Endothelial cell of umbilical vein (primary cell): Measurements from ENCODE around the gene MAPT. TPM values are rescaled to one million over a fixed set of nuclear protein-coding genes. Genes with fewer than 3 reads are reported as not detected.

Experiments used
- BruUV-seq: library from RNA; stranded (reverse); fragments of 400-500 nt; replicated peaks from 2 replicates; lab custom pipeline; 2021; lab: Mats Ljungman, UMichigan
- CTCF ChIA-PET: fragments of 300-600, 350-600 bp; sonication (Branson Sonifier 250); formaldehyde crosslinking; loops from one replicate; lab custom pipeline; 2021; ENCODE audit warnings: antibody characterized with exemption, inconsistent platforms; lab: Charles Lee
- POLR2A ChIA-PET: fragments of 300-600, 350-600 bp; sonication (Branson Sonifier 250); formaldehyde crosslinking; loops from one replicate; lab custom pipeline; 2021; ENCODE audit warnings: antibody characterized with exemption, inconsistent platforms; lab: Charles Lee
- DNase-seq: peaks from one replicate; pipeline ENCODE4 v3.0.0-alpha.2; 2011; ENCODE audit warnings: low read depth, low spot score
- FAIRE-seq: peaks from 2 replicates; lab custom pipeline; 2011; peaks lifted over from hg19 to GRCh38; lab: Jason Lieb, UNC
- H2AFZ ChIP-seq: 2 replicates; pipeline ENCODE4 v1.6.0; 2012; ENCODE audit warnings: low read depth, low read length, control low read depth, inconsistent platforms
- H3K27ac ChIP-seq: 2 replicates; pipeline ENCODE4 v1.5.1; 2011; ENCODE audit warnings: low read depth, mild to moderate bottlenecking, control low read depth, low read length, moderate library complexity; ENCODE audit not compliant: insufficient read depth
- H3K27me3 ChIP-seq, 2 experiments: 2 replicates each; pipeline versions ENCODE4 v1.6.0 to v1.6.1; 2011; ENCODE audit warnings: low read length in 2 of 2, mixed read lengths in 1 of 2; ENCODE audit not compliant: control insufficient read depth in 2 of 2, insufficient read depth in 2 of 2
- H3K36me3 ChIP-seq, 2 experiments: 2 replicates in 1 of 2; 3 replicates in 1 of 2; pipeline ENCODE4 v1.5.1; 2011; ENCODE audit warnings: low read length in 2 of 2, mild to moderate bottlenecking in 1 of 2, moderate library complexity in 1 of 2; ENCODE audit not compliant: control insufficient read depth in 2 of 2, insufficient read depth in 2 of 2; ENCODE audit errors: extremely low read depth in 1 of 2
- H3K4me1 ChIP-seq: 3 replicates; pipeline ENCODE4 v1.5.1; 2011; ENCODE audit warnings: mild to moderate bottlenecking, low read length; ENCODE audit not compliant: control insufficient read depth, insufficient read depth; ENCODE audit errors: extremely low read depth
- H3K4me2 ChIP-seq: 2 replicates; pipeline ENCODE4 v1.6.1; 2011; ENCODE audit warnings: low read length, control low read depth, mixed read lengths; ENCODE audit not compliant: insufficient read depth
- H3K4me3 ChIP-seq, 3 experiments: fragments of 200-600 bp in 1 of 3; sonication (generic), shearing (Covaris generic) in 1 of 3; replicated peaks in 1 of 3; 2 replicates each; pipeline ENCODE4 v1.5.1; 2011 to 2016; ENCODE audit warnings: control low read depth in 3 of 3, low read length in 3 of 3, mild to moderate bottlenecking in 2 of 3, inconsistent platforms in 1 of 3, low read depth in 1 of 3, moderate library complexity in 1 of 3; ENCODE audit not compliant: insufficient read depth in 1 of 3
- H3K79me2 ChIP-seq: 2 replicates; pipeline ENCODE4 v1.6.0; 2012; ENCODE audit warnings: low read length, inconsistent platforms; ENCODE audit not compliant: control insufficient read depth, insufficient read depth
- H3K9ac ChIP-seq: replicated peaks from 2 replicates; pipeline ENCODE3; 2011; ENCODE audit warnings: low read length, control low read depth; ENCODE audit not compliant: insufficient read depth; ENCODE audit errors: extremely low read depth
- H3K9me1 ChIP-seq: replicated peaks from 3 replicates; pipeline ENCODE4 v1.6.0; 2011; ENCODE audit warnings: mild to moderate bottlenecking, low read length; ENCODE audit not compliant: control insufficient read depth, insufficient read depth; ENCODE audit errors: extremely low read depth
- H3K9me3 ChIP-seq: replicated peaks from 2 replicates; pipeline ENCODE4 v1.5.1; 2012; ENCODE audit warnings: low read length, inconsistent platforms; ENCODE audit not compliant: control insufficient read depth, insufficient read depth
- H4K20me1 ChIP-seq: replicated peaks from 2 replicates; pipeline ENCODE3; 2011; ENCODE audit warnings: mild to moderate bottlenecking, low read length; ENCODE audit not compliant: control insufficient read depth, insufficient read depth; ENCODE audit errors: extremely low read depth
- EZH2 ChIP-seq: IDR thresholded peaks from 2 replicates; pipeline ENCODE4 v1.6.1; 2012; ENCODE audit warnings: borderline replicate concordance, low read depth, mild to moderate bottlenecking, moderate library complexity, low read length, inconsistent platforms; ENCODE audit not compliant: severe bottlenecking
- FOS ChIP-seq: IDR thresholded peaks from 2 replicates; pipeline ENCODE4 v1.6.1; 2011; ENCODE audit warnings: mild to moderate bottlenecking, low read length, moderate library complexity, borderline replicate concordance; ENCODE audit not compliant: insufficient read depth
- GATA2 ChIP-seq: IDR thresholded peaks from 2 replicates; pipeline ENCODE4 v1.7.0; 2011; ENCODE audit warnings: low read depth, mild to moderate bottlenecking, moderate library complexity, mixed read lengths, low read length; ENCODE audit not compliant: insufficient read length, insufficient read depth
- JUN ChIP-seq: IDR thresholded peaks from 2 replicates; pipeline ENCODE4 v1.6.1; 2011; ENCODE audit warnings: borderline replicate concordance, low read depth; ENCODE audit not compliant: insufficient read length, insufficient read depth
- MYC ChIP-seq: IDR thresholded peaks from one replicate; pipeline ENCODE4 v1.6.1; 2011; ENCODE audit warnings: mild to moderate bottlenecking, low read depth, low read length
- POLR2A ChIP-seq: IDR thresholded peaks from 2 replicates; pipeline ENCODE4 v1.6.1; 2012; ENCODE audit warnings: low read depth, mild to moderate bottlenecking, control low read depth, low read length
- POLR2AphosphoS5 ChIP-seq: IDR thresholded peaks from 2 replicates; pipeline ENCODE4 v1.6.1; 2012; ENCODE audit warnings: low read depth, mild to moderate bottlenecking, control low read depth, low read length, moderate library complexity; ENCODE audit not compliant: insufficient read depth
- dilution Hi-C: fragments of 300-500 bp; cut with MboI; formaldehyde crosslinking; loops from one replicate; pipeline ENCODE4 v1.15.0; 2019; ENCODE audit warnings: low sequenced_read_pairs; ENCODE audit not compliant: extremely low pct_ligation_motif_present
- intact Hi-C: fragments of 100-400 bp; cut with micrococcal nuclease; formaldehyde crosslinking; loops from one replicate; pipeline ENCODE4 v1.10.0; 2022
- polyA plus RNA-seq, 4 experiments: library from polyadenylated mRNA; depleted of rRNA in 3 of 4; stranded (reverse) in 3 of 4; unstranded in 1 of 4; fragments of >200 nt; gene quantifications; 2 replicates each; pipeline versions ENCODE4 v1.2.1 to v1.2.3, GENCODE V29; 2011 to 2012; ENCODE audit warnings: missing spikeins in 1 of 4
- total RNA-seq: library from RNA; stranded (reverse); gene quantifications from 2 replicates; pipeline ENCODE4 v1.2.3, GENCODE V29; 2021
- TF ChIP-seq, protein P1 (sequence below): IDR thresholded peaks from 2 replicates; pipeline ENCODE4 v1.6.1; 2011; ENCODE audit not compliant: insufficient read depth, insufficient read length
- TF ChIP-seq, protein P2 (sequence below), 2 donors: IDR thresholded peaks; 1 replicate in 1 of 2; 2 replicates in 1 of 2; pipeline ENCODE4 v1.5.1; 2011; ENCODE audit warnings: low read length in 2 of 2, mild to moderate bottlenecking in 2 of 2, moderate library complexity in 2 of 2, control low read depth in 1 of 2, inconsistent platforms in 1 of 2, low read depth in 1 of 2; ENCODE audit not compliant: insufficient read depth in 1 of 2; ENCODE audit errors: extremely low read depth in 1 of 2

The MAPT gene
- total and polyA plus RNA-seq, 2 donors (not counting 3 experiments of a cell fraction or from before 2014, with no cell fraction given) = 0.04 to 0.51 TPM

DNA sequence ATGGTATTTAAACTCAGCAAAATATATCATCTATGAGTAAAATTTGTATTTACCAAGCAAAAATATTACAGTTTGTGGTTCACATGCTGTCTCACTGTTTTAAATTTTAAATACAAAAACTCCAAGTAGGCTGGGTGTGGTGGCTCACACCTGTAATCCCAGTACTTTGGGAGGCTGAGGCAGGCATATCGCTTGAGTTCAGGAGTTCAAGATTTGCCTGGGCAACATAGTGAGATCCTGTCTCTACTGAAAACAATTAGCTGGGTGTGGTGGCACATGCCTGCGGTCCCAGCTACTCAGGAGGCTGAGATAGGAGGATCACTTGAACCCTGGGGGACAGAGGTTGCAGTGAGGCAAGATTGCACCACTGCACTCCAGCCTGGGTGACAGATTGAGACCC lies 37.3 kb downstream of the MAPT start:
- Histone ChIP-seq H3K27me3 (peaks cover 0 to 3% of the 10 kb centered on the region in 2 experiments), H3K9ac (no peak overlapping the region), H3K4me1 (no peaks in the 10 kb centered on the region), H4K20me1 (no peaks in the 10 kb centered on the region), H3K4me2 (no peak overlapping the region), H3K36me3 (no peaks in the 10 kb centered on the region), H3K9me3 (no peaks in the 10 kb centered on the region), H3K9me1 (no peaks in the 10 kb centered on the region), H3K27ac (no peak overlapping the region), H3K4me3 (no peak overlapping the region), H2AFZ (no peak overlapping the region), H3K79me2 (no peaks in the 10 kb centered on the region)
- ChIA-PET POLR2A (no interaction called here), CTCF (interaction anchor here (1.0 to 1.7 kb wide), 2 partner anchors 15 to 292 kb away, joined by 3 read pairs; no protein-coding TSS in a partner anchor)
- TF ChIP-seq, protein P1, sequence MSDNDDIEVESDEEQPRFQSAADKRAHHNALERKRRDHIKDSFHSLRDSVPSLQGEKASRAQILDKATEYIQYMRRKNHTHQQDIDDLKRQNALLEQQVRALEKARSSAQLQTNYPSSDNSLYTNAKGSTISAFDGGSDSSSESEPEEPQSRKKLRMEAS = no peak
- TF ChIP-seq MYC (no peak), JUN (no peak), POLR2A (no peak), FOS (no peak), GATA2 (no peak), POLR2AphosphoS5 (no peak), EZH2 (no peak)
- TF ChIP-seq, protein P2, sequence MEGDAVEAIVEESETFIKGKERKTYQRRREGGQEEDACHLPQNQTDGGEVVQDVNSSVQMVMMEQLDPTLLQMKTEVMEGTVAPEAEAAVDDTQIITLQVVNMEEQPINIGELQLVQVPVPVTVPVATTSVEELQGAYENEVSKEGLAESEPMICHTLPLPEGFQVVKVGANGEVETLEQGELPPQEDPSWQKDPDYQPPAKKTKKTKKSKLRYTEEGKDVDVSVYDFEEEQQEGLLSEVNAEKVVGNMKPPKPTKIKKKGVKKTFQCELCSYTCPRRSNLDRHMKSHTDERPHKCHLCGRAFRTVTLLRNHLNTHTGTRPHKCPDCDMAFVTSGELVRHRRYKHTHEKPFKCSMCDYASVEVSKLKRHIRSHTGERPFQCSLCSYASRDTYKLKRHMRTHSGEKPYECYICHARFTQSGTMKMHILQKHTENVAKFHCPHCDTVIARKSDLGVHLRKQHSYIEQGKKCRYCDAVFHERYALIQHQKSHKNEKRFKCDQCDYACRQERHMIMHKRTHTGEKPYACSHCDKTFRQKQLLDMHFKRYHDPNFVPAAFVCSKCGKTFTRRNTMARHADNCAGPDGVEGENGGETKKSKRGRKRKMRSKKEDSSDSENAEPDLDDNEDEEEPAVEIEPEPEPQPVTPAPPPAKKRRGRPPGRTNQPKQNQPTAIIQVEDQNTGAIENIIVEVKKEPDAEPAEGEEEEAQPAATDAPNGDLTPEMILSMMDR (IDR thresholded peaks at IDR 0.05; ENCODE audit: extremely low read depth in 1 of 2, insufficient read depth in 1 of 2, low read depth in 1 of 2, low read length in 2 of 2) = no peak
- DNase-seq (no peak), FAIRE-seq (no peak)
- dilution Hi-C loops (no loop called here), intact Hi-C loops (no loop called here)
- BruUV-seq = no TSS peak
